ENCODE data around the gene RSPH6A.

GRCh38 chr19:45779231-45780145 lies 35.6 kb downstream of the RSPH6A start:
- no peak for TF ChIP-seq SNAI2 (CRISPR knock-in tag; IDR thresholded peaks at IDR 0.05)
- no peak for TF ChIP-seq PATZ1 (CRISPR knock-in tag; IDR thresholded peaks at IDR 0.05; ENCODE audit: borderline replicate concordance)
- no peak for TF ChIP-seq ARNTL (CRISPR knock-in tag; IDR thresholded peaks at IDR 0.05; ENCODE audit: borderline replicate concordance, low read depth)
- TF ChIP-seq CSDC2 (CRISPR knock-in tag; IDR thresholded peaks at IDR 0.05) = no peak
